ENCODE measurements around the gene SYT12. TPM values are rescaled to one million over a fixed set of nuclear protein-coding genes. Genes with fewer than 3 reads are reported as not detected.

The SYT12 gene
- total and polyA plus RNA-seq, 2 of the 13 experiments (the other 11 are each of a cell fraction or from before 2014, with no cell fraction given), result 0.01 to 0.02 TPM

- TF ChIP-seq ZNF33A (CRISPR knock-in tag; IDR thresholded peaks at IDR 0.05; ENCODE audit: borderline replicate concordance), result no peak
- no peak for TF ChIP-seq ZNF558 (CRISPR knock-in tag; IDR thresholded peaks at IDR 0.05; ENCODE audit: borderline replicate concordance)
- TF ChIP-seq ZNF275 (CRISPR knock-in tag; IDR thresholded peaks at IDR 0.05; ENCODE audit: borderline replicate concordance), result no peak
- TF ChIP-seq HNF4G (IDR thresholded peaks at IDR 0.05; ENCODE audit: borderline replicate concordance, low read depth, low read length), result peak; percentile 44; the same call in 1 of the 2 replicates
- no peak for TF ChIP-seq HNF4G (CRISPR knock-in tag; IDR thresholded peaks at IDR 0.05; ENCODE audit: borderline replicate concordance, low read depth)
- TF ChIP-seq RFXAP (CRISPR knock-in tag; IDR thresholded peaks at IDR 0.05; ENCODE audit: borderline replicate concordance), result peak; percentile 52; the same call in 1 of the 2 replicates
- no peak for TF ChIP-seq ZBTB14 (CRISPR knock-in tag; IDR thresholded peaks at IDR 0.05)
- no peak for TF ChIP-seq ZNF431 (CRISPR knock-in tag; IDR thresholded peaks at IDR 0.05; ENCODE audit: borderline replicate concordance, low read depth)
- TF ChIP-seq ZBTB25 (CRISPR knock-in tag; IDR thresholded peaks at IDR 0.05), result no peak
- TF ChIP-seq PATZ1 (CRISPR knock-in tag; IDR thresholded peaks at IDR 0.05), result peak; percentile 45; the same call in 1 of the 2 replicates
- TF ChIP-seq ARNT (IDR thresholded peaks at IDR 0.05), result no peak
- no peak for TF ChIP-seq ZNF644 (CRISPR knock-in tag; IDR thresholded peaks at IDR 0.05; ENCODE audit: low read depth)
- TF ChIP-seq ZFP82 (CRISPR knock-in tag; IDR thresholded peaks at IDR 0.05; ENCODE audit: borderline replicate concordance), result no peak
- TF ChIP-seq PAF1 (CRISPR knock-in tag; IDR thresholded peaks at IDR 0.05), result no peak
- no peak for TF ChIP-seq TMF1 (CRISPR knock-in tag; IDR thresholded peaks at IDR 0.05; ENCODE audit: low read depth)
- no peak for TF ChIP-seq HCFC1 (IDR thresholded peaks at IDR 0.05; ENCODE audit: low read depth, low read length)
- no peak for TF ChIP-seq ZNF597 (CRISPR knock-in tag; IDR thresholded peaks at IDR 0.05)
- TF ChIP-seq ZBTB44 (CRISPR knock-in tag; IDR thresholded peaks at IDR 0.05), result no peak
Measured at GRCh38 chr11:66996609-66997273, 26.2 kb upstream of the SYT12 start (continued).

All from HepG2 (cell line).